T-helper 17 cell (primary cell): ENCODE data around the gene WDR17. TPM values are rescaled to one million over a fixed set of nuclear protein-coding genes. Genes with fewer than 3 reads are reported as not detected.

Experiments used
- ATAC-seq: fragments of 150-1000 bp; cut with Tn5 transposase; 2 replicates; pipeline ENCODE4 v1.10.0; 2021; ENCODE audit warnings: mild to moderate bottlenecking, moderate library complexity
- DNase-seq, 3 donors: peaks; one replicate each; pipeline versions ENCODE4 v3.0.0 to v3.0.0-alpha.2; 2020 to 2021
- H3K9me3 ChIP-seq: one replicate; pipeline ENCODE4 v1.7.0; 2013; ENCODE audit warnings: low read length, mild to moderate bottlenecking; ENCODE audit not compliant: control insufficient read depth, poor library complexity, severe bottlenecking
- H3K27ac Mint-ChIP-seq: one replicate; pipeline ENCODE4 v1.8.0; 2022; ENCODE audit warnings: mild to moderate bottlenecking, moderate library complexity, mixed read lengths
- H3K27me3 Mint-ChIP-seq: one replicate; pipeline ENCODE4 v1.8.0; 2022; ENCODE audit warnings: mixed read lengths
- H3K36me3 Mint-ChIP-seq: one replicate; pipeline ENCODE4 v1.8.0; 2022; ENCODE audit warnings: low read depth, mixed read lengths
- H3K4me1 Mint-ChIP-seq: one replicate; pipeline ENCODE4 v1.8.0; 2022; ENCODE audit warnings: mild to moderate bottlenecking, mixed read lengths
- H3K4me3 Mint-ChIP-seq: one replicate; pipeline ENCODE4 v1.8.0; 2022; ENCODE audit warnings: mild to moderate bottlenecking, moderate library complexity, mixed read lengths
- total RNA-seq, 4 donors: library from RNA in 2 of 4; stranded (reverse) in 2 of 4; gene quantifications; one replicate each; pipeline ENCODE4 v1.2.3 and lab custom pipeline; 2022 to 2026

The WDR17 gene
- total RNA-seq, 2 donors from 2014 or later = 0.65 to 1.8 TPM

DNA sequence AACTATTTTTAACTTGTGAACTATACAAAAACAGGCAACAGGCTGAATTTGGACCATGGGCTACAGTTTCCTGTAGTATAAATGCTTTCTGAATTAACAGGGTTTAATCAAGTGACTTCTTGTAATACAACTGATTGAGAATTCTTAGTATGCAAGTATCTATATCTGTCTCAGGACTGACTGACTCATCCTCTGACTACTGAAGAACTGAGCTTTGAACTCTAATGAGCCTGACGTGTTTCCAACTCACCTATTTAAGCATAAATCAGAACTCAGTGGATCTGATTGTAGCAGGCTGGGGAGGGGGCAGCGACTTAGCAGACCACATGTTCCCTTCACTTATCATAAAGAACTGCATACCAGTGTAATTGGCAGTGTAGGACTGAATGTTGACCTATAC lies 122.0 kb downstream of the WDR17 start:
- Mint-ChIP-seq H3K27ac (no peak overlapping the region), H3K27me3 (peaks cover 60% of the 10 kb centered on the region), H3K4me1 (no peaks in the 10 kb centered on the region), H3K4me3 (no peak overlapping the region), H3K36me3 (peaks cover 5% of the 10 kb centered on the region)
- DNase-seq = no peak
- no peak for ATAC-seq
- H3K9me3 ChIP-seq = no peaks in the 10 kb centered on the region

DNA sequence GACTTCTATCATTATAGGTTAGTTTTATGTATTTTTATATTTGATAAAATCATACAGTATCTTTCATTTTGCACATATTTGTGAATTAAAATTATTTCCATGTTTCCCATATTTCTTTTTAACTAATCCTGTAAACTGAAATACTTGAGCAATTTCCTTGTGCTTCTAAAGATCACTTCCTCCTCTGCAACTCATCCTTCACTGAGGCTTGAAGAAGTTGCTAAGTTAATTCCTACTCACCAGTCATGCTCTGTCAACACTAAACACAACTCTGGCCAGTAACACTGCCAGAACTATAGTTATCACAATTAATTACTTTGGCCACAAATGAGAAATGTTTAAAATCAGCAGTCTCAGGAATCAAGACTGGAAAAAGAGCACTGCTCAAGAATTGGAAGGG lies 123.0 kb downstream of the WDR17 start:
- no peaks in the 10 kb centered on the region for H3K4me1 Mint-ChIP-seq
- DNase-seq (no peak), ATAC-seq (no peak)
- H3K9me3 ChIP-seq = no peaks in the 10 kb centered on the region
- H3K27ac Mint-ChIP-seq = no peak overlapping the region
- H3K27me3 Mint-ChIP-seq = peaks cover 62% of the 10 kb centered on the region
- H3K36me3 Mint-ChIP-seq = peaks cover 5% of the 10 kb centered on the region
- H3K4me3 Mint-ChIP-seq = no peak overlapping the region

DNA sequence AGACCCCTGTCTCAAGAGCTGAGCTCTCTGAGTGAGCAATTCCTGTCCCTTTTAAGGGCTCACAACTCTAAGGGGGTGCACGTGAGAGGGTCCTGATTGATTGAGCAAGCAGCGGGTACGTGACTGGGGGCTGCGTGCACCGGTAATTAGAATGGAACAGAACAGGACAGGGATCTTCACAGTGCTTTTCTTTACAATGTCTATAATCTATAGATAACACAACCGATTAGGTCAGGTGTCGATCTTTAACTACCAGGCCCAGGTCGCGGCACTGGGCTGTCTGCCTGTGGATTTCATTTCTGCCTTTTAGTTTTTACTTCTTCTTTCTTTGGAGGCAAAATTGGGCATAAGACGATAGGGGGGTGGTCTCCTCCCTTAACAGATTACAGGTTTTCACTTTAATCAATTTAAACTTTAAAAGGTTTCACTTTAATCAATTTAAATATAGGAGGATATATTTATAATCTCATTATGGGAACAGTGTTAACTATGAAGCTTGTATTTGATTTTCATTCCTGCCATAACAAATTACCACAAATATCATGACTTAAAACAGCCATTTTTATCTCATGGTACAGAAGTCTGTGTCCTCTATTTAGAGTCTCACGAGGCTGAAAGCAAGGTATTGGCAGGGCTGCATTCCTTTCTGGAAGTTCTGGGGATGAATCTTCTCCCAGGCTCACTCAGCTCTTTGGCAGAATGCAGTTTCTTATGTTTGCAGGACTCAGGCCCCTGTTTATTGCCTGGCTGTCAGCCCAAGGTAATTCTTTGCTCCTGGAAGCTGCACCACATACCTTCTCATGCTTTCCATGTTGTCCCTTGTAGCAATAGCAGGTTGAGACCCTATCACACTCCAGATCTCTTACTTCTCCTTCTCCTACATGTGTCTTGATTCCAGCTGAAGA lies 124.5 kb downstream of the WDR17 start:
- no peak for ATAC-seq
- Mint-ChIP-seq H3K4me3 (no peak overlapping the region), H3K4me1 (peaks cover 1% of the 10 kb centered on the region), H3K27me3 (peaks cover 60% of the 10 kb centered on the region), H3K36me3 (peaks cover 5% of the 10 kb centered on the region), H3K27ac (no peak overlapping the region)
- DNase-seq = no peak
- no peaks in the 10 kb centered on the region for H3K9me3 ChIP-seq

DNA sequence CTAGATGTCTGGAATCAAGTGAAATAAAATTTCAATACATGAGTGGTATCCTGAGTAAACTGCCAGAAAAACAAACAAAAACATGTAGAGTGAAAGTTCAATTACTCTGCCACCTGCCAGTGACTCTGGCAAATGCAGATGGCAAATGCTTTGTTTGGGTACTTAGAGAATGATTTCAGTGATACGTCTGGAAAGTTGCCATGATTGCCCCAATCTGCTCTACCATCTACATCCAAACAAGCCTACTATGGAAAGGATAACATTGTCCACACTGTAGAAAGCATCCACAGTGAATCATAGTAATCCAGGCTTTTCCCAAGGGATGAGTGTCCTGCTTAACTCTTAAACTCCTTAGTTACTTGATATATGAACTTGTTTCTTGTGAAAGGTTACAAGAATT lies 126.3 kb downstream of the WDR17 start:
- Mint-ChIP-seq H3K27ac (no peak overlapping the region), H3K27me3 (peaks cover 46% of the 10 kb centered on the region), H3K4me3 (no peak overlapping the region), H3K4me1 (peaks cover 8% of the 10 kb centered on the region), H3K36me3 (peaks cover 5% of the 10 kb centered on the region)
- ATAC-seq = no peak
- no peaks in the 10 kb centered on the region for H3K9me3 ChIP-seq
- no peak for DNase-seq

DNA sequence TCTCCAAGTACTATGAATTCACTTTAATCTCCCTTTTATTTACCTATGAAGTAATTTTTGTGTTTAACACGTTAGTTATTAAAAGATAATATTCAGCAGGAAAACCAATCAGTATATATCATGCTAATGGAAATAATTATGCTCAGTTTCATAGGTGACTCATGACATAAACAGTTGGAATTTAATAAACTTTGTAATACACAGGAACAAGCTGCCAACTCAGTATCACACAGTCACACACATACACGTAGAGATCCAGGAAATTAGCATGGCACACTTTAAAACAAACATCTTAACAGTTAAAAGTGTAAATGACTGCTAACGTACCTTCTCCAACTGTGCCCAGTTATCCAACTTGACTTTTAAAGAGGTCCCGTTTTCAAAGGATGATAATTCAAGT lies 127.5 kb downstream of the WDR17 start:
- no peaks in the 10 kb centered on the region for H3K9me3 ChIP-seq
- no peak overlapping the region for H3K4me3 Mint-ChIP-seq
- H3K27me3 Mint-ChIP-seq = peaks cover 46% of the 10 kb centered on the region
- H3K27ac Mint-ChIP-seq = no peak overlapping the region
- H3K36me3 Mint-ChIP-seq = peaks cover 5% of the 10 kb centered on the region
- ATAC-seq (no peak), DNase-seq (no peak)
- H3K4me1 Mint-ChIP-seq = peaks cover 8% of the 10 kb centered on the region

DNA sequence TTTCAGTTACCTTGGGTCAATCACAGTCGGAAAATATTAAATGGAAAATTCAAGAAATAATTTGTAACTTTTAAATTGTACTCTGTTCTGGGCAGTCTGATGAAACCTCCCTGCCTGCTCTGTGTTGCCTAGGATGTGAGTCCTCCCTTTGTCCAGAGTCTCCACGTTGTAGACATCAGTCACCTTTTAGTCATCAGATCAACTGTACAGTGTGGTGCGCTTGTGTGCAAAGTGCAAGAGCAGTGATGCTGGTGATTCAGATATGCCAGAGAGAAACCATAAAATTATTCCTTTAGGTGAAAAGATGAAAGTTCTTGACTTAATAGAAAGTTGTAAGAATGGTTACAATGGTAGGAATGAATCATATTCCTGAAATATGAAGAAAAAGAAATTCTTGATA lies 128.3 kb downstream of the WDR17 start:
- ATAC-seq = no peak
- no peaks in the 10 kb centered on the region for H3K9me3 ChIP-seq
- Mint-ChIP-seq H3K4me1 (peaks cover 8% of the 10 kb centered on the region), H3K4me3 (no peak overlapping the region), H3K36me3 (peaks cover 5% of the 10 kb centered on the region), H3K27me3 (peaks cover 41% of the 10 kb centered on the region), H3K27ac (no peak overlapping the region)
- DNase-seq = no peak

DNA sequence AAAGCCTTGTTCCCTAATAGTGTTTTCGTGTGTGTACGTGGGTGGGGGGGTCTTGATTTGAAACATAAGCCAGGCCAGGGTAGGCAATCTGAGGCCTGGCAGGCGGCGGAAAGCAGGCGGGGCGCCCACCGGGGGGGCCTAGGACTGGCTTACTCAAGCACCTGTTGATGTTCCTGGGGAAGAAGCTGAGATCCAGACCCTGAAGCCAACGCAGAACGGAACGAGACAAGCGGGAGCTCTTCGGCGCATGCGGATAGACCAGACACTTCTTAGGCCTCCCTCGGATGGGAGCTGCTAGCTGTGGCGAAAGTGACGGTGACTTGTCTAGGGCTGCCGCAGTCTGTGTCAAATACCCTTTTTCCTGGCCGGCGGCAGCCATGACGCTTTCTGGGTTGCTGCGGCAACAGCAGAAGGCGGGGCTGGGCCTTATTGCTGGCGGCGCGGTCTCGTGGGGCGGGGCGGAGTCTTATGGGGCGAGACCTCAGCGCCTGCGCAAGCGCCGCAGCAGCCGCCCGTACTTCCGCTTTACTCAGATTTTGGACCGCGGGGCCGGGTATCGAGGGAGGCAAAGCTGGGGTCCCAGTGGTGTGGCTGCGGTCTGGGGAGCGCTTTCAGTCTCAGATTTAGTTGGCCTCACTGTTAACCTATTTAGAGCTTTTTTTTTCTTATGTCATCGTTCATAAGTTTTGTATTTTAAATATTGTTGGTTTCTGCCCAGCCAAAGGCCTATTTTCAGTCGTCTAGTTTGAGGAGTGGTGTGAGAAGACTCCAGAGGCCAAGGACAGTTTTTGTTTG lies 129.7 kb downstream of the WDR17 start, which contains the start of gene SPATA4:
Gene SPATA4 (minus strand): TSS at position 402 of the 795 bp plus-strand sequence. CDS start 23 bp downstream, at position 379.
- H3K9me3 ChIP-seq = no peaks in the 10 kb centered on the region
- Mint-ChIP-seq H3K4me1 (peaks cover 8% of the 10 kb centered on the region), H3K4me3 (peak within 1 kb of the TSS; percentile 86), H3K27me3 (peaks cover 30% of the 10 kb centered on the region), H3K36me3 (no peaks in the 10 kb centered on the region), H3K27ac (peak within 1 kb of the TSS; percentile 89)
- ATAC-seq = peak; percentile 98
- peak; percentile 87 to 93 (median 87) for DNase-seq

DNA sequence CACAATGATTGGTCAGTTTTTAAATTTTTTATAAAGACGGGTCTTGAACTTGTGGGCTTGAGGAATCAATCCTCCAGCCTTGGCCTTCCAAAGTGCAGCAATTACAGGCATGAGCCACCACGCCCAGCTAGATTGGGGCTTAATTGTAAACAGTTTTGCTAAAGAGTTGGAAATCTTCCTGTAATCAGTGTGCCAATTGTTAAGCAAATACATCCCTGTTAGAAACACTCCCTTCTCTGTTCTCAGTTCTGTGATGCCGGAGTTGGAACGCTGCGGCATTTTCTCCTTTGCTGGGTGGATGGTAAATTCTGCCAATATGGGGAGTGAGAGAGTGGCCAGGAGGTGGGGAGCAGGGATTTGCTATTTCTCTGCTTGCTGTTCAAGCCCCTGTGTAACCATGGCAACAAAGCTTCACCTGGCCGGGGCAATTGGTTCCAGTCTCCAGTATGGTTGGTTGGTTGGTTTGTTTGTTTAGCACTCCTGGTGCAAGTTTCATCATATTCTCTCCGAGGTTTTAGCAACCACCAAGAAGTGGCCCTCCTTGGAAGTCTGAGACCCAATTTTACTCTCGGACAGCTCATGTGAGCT lies 132.8 kb downstream of the WDR17 start:
- ATAC-seq = no peak

DNA sequence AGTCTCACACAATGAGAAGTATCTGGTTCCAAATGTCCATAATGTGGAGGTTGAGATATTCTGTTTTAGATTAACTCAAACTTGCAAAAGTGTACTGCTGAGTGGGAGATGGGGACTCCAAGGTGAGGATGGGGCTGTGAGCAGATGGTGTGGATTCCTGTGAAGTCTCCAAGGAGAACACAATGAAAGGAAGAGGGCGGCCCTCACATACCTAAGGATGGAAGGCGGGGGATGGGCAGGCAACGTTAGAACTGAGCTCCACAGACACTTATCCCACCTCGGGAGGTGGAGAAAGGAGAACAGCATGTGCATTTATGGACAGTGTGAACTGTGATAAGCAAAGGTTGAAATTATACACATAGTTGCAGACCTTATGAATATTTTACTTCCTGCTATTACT lies 139.7 kb downstream of the WDR17 start:
- H3K27me3 Mint-ChIP-seq = peaks cover 57% of the 10 kb centered on the region
- no peaks in the 10 kb centered on the region for H3K4me1 Mint-ChIP-seq
- no peak overlapping the region for H3K4me3 Mint-ChIP-seq
- no peak for DNase-seq
- no peaks in the 10 kb centered on the region for H3K36me3 Mint-ChIP-seq
- no peaks in the 10 kb centered on the region for H3K9me3 ChIP-seq
- no peak overlapping the region for H3K27ac Mint-ChIP-seq
- no peak for ATAC-seq

More for the DNA sequence above, 132.8 kb downstream of the WDR17 start:
- DNase-seq = no peak
- no peak overlapping the region for H3K4me3 Mint-ChIP-seq
- no peaks in the 10 kb centered on the region for H3K9me3 ChIP-seq
- H3K4me1 Mint-ChIP-seq = peaks cover 8% of the 10 kb centered on the region
- no peaks in the 10 kb centered on the region for H3K36me3 Mint-ChIP-seq
- no peak overlapping the region for H3K27ac Mint-ChIP-seq
- peaks cover 15% of the 10 kb centered on the region for H3K27me3 Mint-ChIP-seq

DNA sequence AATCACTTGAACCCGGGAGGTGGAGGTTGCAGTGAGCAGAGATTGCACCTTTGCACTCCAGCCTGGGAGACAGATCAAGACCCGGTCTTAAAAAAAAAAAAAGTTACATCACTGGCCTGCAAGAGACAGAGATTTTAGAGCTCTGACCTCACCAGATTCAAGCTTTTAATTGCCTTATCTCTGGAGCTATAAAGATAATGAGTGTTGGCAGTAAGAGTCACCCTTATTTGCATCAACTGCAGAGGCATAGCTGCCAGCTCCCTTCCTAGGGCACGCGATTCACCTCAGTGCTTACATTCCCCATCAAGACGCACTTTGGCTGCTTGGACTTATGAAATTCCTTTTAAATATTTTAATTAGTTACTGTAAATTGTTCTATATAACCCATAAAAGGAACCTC lies 142.2 kb downstream of the WDR17 start:
- Mint-ChIP-seq H3K27ac (no peak overlapping the region), H3K4me1 (peaks cover 3% of the 10 kb centered on the region), H3K27me3 (peaks cover 61% of the 10 kb centered on the region), H3K36me3 (no peaks in the 10 kb centered on the region), H3K4me3 (no peak overlapping the region)
- no peaks in the 10 kb centered on the region for H3K9me3 ChIP-seq
- ATAC-seq (no peak), DNase-seq (no peak)

DNA sequence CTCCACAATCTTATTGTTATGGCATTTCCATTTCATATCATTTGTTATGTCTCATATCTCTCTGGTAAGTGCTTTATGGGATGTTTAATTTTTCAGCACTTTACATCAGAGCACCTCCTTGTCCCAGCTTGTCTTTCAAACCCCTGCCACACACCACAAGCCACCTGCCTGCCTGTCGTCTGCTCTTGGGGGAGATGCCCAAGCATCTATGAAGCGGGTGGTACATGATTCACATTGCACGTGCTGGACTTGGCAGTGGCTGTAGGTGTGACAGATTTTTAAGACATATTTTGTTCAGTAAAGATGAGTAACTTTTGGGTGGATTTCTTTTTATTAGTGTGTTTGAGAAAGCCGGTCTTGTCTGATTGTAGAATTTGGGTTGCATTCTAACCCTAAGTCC lies 143.9 kb downstream of the WDR17 start:
- Mint-ChIP-seq H3K4me1 (peaks cover 3% of the 10 kb centered on the region), H3K27ac (no peak overlapping the region), H3K27me3 (peaks cover 53% of the 10 kb centered on the region), H3K36me3 (no peaks in the 10 kb centered on the region), H3K4me3 (no peak overlapping the region)
- no peaks in the 10 kb centered on the region for H3K9me3 ChIP-seq
- ATAC-seq (no peak), DNase-seq (no peak)

DNA sequence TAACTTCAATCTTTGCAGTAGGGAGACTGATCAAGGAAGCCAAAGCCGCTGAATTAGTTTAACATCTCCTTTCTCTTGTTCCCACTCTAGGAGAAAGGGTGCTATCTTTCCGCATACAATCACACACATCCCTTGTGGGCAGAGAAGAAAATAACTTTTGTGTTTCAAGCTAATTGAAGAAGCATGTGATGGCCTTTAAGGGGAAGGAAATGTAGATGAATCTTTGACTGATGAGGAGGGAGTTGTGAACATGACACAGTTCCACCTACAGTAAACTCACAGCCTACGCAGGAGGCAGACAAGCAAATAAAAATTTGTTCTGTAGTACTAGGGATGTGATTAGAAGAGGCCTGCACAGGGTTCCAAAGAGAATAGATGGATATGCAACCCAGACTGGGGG lies 144.5 kb downstream of the WDR17 start:
- no peak overlapping the region for H3K4me3 Mint-ChIP-seq
- no peaks in the 10 kb centered on the region for H3K9me3 ChIP-seq
- H3K36me3 Mint-ChIP-seq = no peaks in the 10 kb centered on the region
- no peak overlapping the region for H3K27ac Mint-ChIP-seq
- peaks cover 51% of the 10 kb centered on the region for H3K27me3 Mint-ChIP-seq
- H3K4me1 Mint-ChIP-seq = peaks cover 3% of the 10 kb centered on the region
- DNase-seq (no peak), ATAC-seq (no peak)
